Sigmoid colon (tissue), 7 donors: Measurements from ENCODE around the gene ZBTB38. TPM values are rescaled to one million over a fixed set of nuclear protein-coding genes. Genes with fewer than 3 reads are reported as not detected.

Experiments
- DNase-seq: peaks from one replicate; pipeline ENCODE4 v3.0.0-alpha.2; 2019
- H3K27ac ChIP-seq, 4 donors: fragments of 200-600 bp; sonication (generic); one replicate each; pipeline ENCODE4 v1.5.1; 2016 to 2019; ENCODE audit warnings: mild to moderate bottlenecking in 1 of 4
- H3K27me3 ChIP-seq, 3 donors: fragments of 200-600 bp; sonication (generic); one replicate each; pipeline ENCODE4 v1.5.1; 2019; ENCODE audit warnings: mild to moderate bottlenecking in 1 of 3
- H3K36me3 ChIP-seq, 4 donors: fragments of 200-600 bp; sonication (generic); one replicate each; pipeline ENCODE4 v1.5.1; 2016 to 2019
- H3K4me1 ChIP-seq, 4 donors: fragments of 200-600 bp; sonication (generic); one replicate each; pipeline ENCODE4 v1.5.1; 2017 to 2019
- H3K4me3 ChIP-seq, 4 donors: fragments of 200-600 bp; sonication (generic); one replicate each; pipeline ENCODE4 v1.5.1; 2017 to 2019; ENCODE audit warnings: mild to moderate bottlenecking in 2 of 4, moderate library complexity in 1 of 4
- H3K9me3 ChIP-seq, 4 donors: fragments of 200-600 bp in 3 of 4; sonication (generic) in 3 of 4; one replicate each; pipeline versions ENCODE4 v1.5.1 to v1.6.1; 2013 to 2019
- CTCF ChIP-seq, 4 experiments: fragments of 450-650 bp in 3 of 4; fragments of 200-600 bp in 1 of 4; IDR thresholded peaks; one replicate each; pipeline ENCODE4 v1.5.1; 2016 to 2019; ENCODE audit warnings: antibody characterized with exemption in 4 of 4, mild to moderate bottlenecking in 3 of 4, moderate library complexity in 2 of 4
- EP300 ChIP-seq, 4 donors: sonication (generic); formaldehyde crosslinking; IDR thresholded peaks; one replicate each; pipeline ENCODE4 v1.6.1; 2017; ENCODE audit warnings: antibody characterized with exemption in 4 of 4
- POLR2A ChIP-seq, 2 donors: fragments of 450-650 bp; IDR thresholded peaks; one replicate each; pipeline ENCODE4 v1.6.1; 2016; ENCODE audit warnings: antibody characterized with exemption in 2 of 2, mild to moderate bottlenecking in 2 of 2, moderate library complexity in 2 of 2
- POLR2AphosphoS5 ChIP-seq, 4 donors: sonication (generic); formaldehyde crosslinking; IDR thresholded peaks; one replicate each; pipeline ENCODE4 v1.6.1; 2017; ENCODE audit warnings: antibody characterized with exemption in 4 of 4
- WGBS, 2 donors: extraction: QIAGEN DNeasy Blood & Tissue Kit; methylation state at CpG; one replicate each; pipeline ENCODE4 v1.1.7; 2013; 5-methylcytosine and 5-hydroxymethylcytosine counted together
- intact Hi-C: fragments of 100-400 bp; cut with DNase I; formaldehyde crosslinking; loops from one replicate; pipeline ENCODE4 v1.15.1; 2023
- polyA plus RNA-seq, 3 donors: library from polyadenylated mRNA; stranded (reverse); fragments of 200-250 nt; gene quantifications; one replicate each; pipeline ENCODE4 v1.2.3, GENCODE V29; 2013
- total RNA-seq, 4 donors: library from RNA; depleted of rRNA; stranded (reverse); fragments of >200 nt; gene quantifications; one replicate each; pipeline ENCODE4 v1.1.0, GENCODE V29; 2016
- donor health status: healthy with polysubstance abuse.
- donor health status: Bipolar disorder and iron deficiency.
- donor health status: healthy.

Gene ZBTB38
- total and polyA plus RNA-seq, 7 donors: 16.8 to 178 (median 150) TPM

GRCh38 chr3:141338881-141339280, 29.4 kb upstream of the ZBTB38 start:
- no peak for DNase-seq
- Histone ChIP-seq H3K9me3 (no peaks in the 10 kb centered on the region), H3K27me3 (no peaks in the 10 kb centered on the region), H3K27ac (no peak overlapping the region), H3K36me3 (no peaks in the 10 kb centered on the region), H3K4me3 (no peak overlapping the region), H3K4me1 (peaks cover 0 to under 1% (median 0%) of the 10 kb centered on the region in 4 donors)
- intact Hi-C loops: no loop called here
- TF ChIP-seq EP300 (IDR thresholded peaks at IDR 0.05): no peak

DNA sequence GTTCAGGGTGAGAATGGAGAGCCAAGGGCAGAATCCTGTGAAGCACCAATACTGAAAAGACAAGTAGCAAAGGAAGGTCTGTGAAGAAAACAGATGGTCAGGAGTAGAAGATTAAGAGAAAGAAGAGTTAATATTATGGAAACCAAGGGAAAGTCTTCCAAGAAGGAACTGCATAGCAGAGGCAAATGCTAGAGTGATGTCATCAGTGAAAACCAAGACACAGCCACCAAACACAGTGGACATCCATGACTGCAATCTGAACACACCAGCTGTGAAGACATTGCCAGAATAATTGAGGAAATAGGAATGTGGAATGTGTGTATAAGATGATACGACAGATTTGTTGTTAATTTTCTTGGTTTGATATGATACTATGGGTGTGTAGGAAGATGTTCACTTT, 26.8 kb upstream of the ZBTB38 start:
- Histone ChIP-seq H3K9me3 (no peaks in the 10 kb centered on the region), H3K27me3 (no peaks in the 10 kb centered on the region), H3K36me3 (no peaks in the 10 kb centered on the region), H3K27ac (no peak overlapping the region), H3K4me3 (no peak overlapping the region), H3K4me1 (no peaks in the 10 kb centered on the region)
- DNase-seq: no peak
- intact Hi-C loops: no loop called here
- 85 to 89% methylated on average over 1 of the region's 1 CpG for WGBS, 2 donors
- no peak for TF ChIP-seq EP300 (IDR thresholded peaks at IDR 0.05)
- TF ChIP-seq POLR2AphosphoS5 (IDR thresholded peaks at IDR 0.05): no peak
- no peak for TF ChIP-seq CTCF (IDR thresholded peaks at IDR 0.05)
- TF ChIP-seq POLR2A (IDR thresholded peaks at IDR 0.05): no peak

GRCh38 chr3:141342386-141342785, 25.9 kb upstream of the ZBTB38 start:
- Histone ChIP-seq H3K4me3 (no peak overlapping the region), H3K4me1 (no peaks in the 10 kb centered on the region), H3K9me3 (no peaks in the 10 kb centered on the region), H3K27me3 (no peaks in the 10 kb centered on the region), H3K27ac (no peak overlapping the region), H3K36me3 (no peaks in the 10 kb centered on the region)
- TF ChIP-seq CTCF (IDR thresholded peaks at IDR 0.05): no peak
- whole genome bisulfite sequencing, 2 donors: 92 to 93% methylated on average over 5 of the region's 5 CpGs
- no peak for DNase-seq
- intact Hi-C loops: no loop called here

GRCh38 chr3:141343077-141343476, 25.2 kb upstream of the ZBTB38 start:
- Histone ChIP-seq H3K4me3 (no peak overlapping the region), H3K9me3 (no peaks in the 10 kb centered on the region), H3K27ac (no peak overlapping the region), H3K4me1 (no peaks in the 10 kb centered on the region), H3K36me3 (no peaks in the 10 kb centered on the region), H3K27me3 (no peaks in the 10 kb centered on the region)
- TF ChIP-seq EP300 (IDR thresholded peaks at IDR 0.05): no peak
- no peak for TF ChIP-seq POLR2A (IDR thresholded peaks at IDR 0.05)
- no peak for TF ChIP-seq CTCF (IDR thresholded peaks at IDR 0.05)
- TF ChIP-seq POLR2AphosphoS5 (IDR thresholded peaks at IDR 0.05): no peak
- WGBS, 2 donors: 83 to 96% methylated on average over 2 of the region's 2 CpGs
- intact Hi-C loops: no loop called here
- no peak for DNase-seq

DNA sequence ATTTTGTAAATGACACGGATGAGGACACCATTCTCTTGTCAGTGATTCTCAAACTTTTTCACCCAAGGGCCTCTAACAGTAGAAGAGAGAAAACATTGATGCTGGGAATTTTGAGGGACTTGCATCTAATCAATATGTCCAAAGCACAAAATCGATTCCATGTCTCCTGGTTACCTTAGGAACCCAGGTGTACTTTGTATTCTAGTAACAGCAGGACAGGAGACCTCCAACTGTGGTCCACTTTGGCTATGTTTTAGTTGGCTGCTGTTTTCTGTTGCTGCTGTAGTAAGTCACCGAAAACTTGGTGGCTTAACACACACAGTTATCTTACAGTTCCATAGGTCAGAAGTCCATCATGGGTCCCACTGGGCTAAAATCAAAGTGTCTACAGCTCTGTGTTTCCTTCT, 24.4 kb upstream of the ZBTB38 start:
- H3K27me3 ChIP-seq: no peaks in the 10 kb centered on the region
- H3K27ac ChIP-seq: no peak overlapping the region
- no peaks in the 10 kb centered on the region for H3K9me3 ChIP-seq
- DNase-seq: no peak
- no peaks in the 10 kb centered on the region for H3K4me1 ChIP-seq
- H3K36me3 ChIP-seq: no peaks in the 10 kb centered on the region
- WGBS, 2 donors: 90 to 91% methylated on average over 3 of the region's 3 CpGs
- H3K4me3 ChIP-seq: no peak overlapping the region
- intact Hi-C loops: no loop called here
- TF ChIP-seq POLR2AphosphoS5 (IDR thresholded peaks at IDR 0.05): no peak
- TF ChIP-seq POLR2A (IDR thresholded peaks at IDR 0.05): no peak
- no peak for TF ChIP-seq CTCF (IDR thresholded peaks at IDR 0.05)
- TF ChIP-seq EP300 (IDR thresholded peaks at IDR 0.05): no peak
